ENCODE data around the gene HDGFL3. TPM values are rescaled to one million over a fixed set of nuclear protein-coding genes. Genes with fewer than 3 reads are reported as not detected.

The HDGFL3 gene
- total RNA-seq, 4 donors from 2014 or later: 1.00 to 7.1 (median 4.1) TPM

DNA sequence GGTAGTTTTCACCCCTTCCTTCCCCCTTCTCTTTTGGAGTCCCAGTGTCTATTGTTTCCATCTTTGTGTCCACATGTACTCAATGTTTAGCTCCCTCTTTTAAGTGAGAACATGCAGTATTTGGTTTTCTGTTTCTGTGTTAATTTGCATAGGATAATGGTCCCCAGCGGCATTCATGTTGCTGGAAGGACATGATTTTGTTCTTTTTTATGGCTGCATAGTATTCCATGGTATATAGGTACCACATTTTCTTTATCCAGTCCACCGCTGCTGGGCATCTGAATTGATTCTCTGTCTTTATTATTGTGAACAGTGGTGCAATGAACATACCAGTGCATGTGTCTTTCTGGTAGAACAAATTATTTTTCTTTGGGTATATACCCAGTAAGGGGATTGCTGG lies 7.7 kb upstream of the HDGFL3 start:
- no peaks in the 10 kb centered on the region for H3K27me3 ChIP-seq
- intact Hi-C loops (cut with DNase I; ENCODE audit: low total_unique reads): no loop called here
- no peak overlapping the region for H3K27ac ChIP-seq
- DNase-seq: no peak
- H3K4me3 ChIP-seq: no peak overlapping the region
- H3K4me1 ChIP-seq: no peaks in the 10 kb centered on the region
- H3K36me3 ChIP-seq: no peaks in the 10 kb centered on the region
- H3K9me3 ChIP-seq: no peaks in the 10 kb centered on the region
- in situ Hi-C loops (cut with MboI; ENCODE audit: low sequenced_read_pairs in 4 of 4): no loop called here
- TF ChIP-seq CTCF (IDR thresholded peaks at IDR 0.05 in 4 of 5, conservative IDR thresholded peaks at IDR 0.05 in 1 of 5) (no peak), POLR2A (IDR thresholded peaks at IDR 0.05) (no peak)
- no peak for ATAC-seq

DNA sequence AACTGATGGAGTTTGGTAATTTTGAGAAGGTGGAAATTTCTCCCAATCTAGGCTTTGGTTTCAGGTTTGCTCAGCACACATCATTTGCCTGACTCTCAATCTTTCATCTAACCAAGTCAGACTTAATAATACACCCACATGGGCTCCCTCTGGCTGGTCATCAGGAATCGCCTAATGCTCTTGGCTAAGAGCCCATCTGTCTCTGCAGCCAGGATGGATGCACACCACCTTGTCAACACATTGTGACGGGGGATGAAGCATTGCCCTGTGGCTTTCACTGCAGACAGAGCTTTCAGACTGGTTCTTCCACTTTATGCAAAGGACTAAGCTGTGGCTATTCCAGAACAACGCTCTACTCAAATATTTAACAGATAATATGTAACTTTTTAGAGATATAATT lies 3.0 kb upstream of the HDGFL3 start:
- no peak for DNase-seq
- intact Hi-C loops (cut with DNase I; ENCODE audit: low total_unique reads) (no loop called here), in situ Hi-C loops (cut with MboI; ENCODE audit: low sequenced_read_pairs in 4 of 4) (no loop called here)
- no peak for ATAC-seq
- no peaks in the 10 kb centered on the region for H3K36me3 ChIP-seq
- H3K9me3 ChIP-seq: no peaks in the 10 kb centered on the region
- H3K27ac ChIP-seq: no peak overlapping the region
- no peak for TF ChIP-seq POLR2A (IDR thresholded peaks at IDR 0.05)
- TF ChIP-seq CTCF (IDR thresholded peaks at IDR 0.05 in 4 of 5, conservative IDR thresholded peaks at IDR 0.05 in 1 of 5): no peak
- H3K27me3 ChIP-seq: peaks cover 10 to 23% (median 19%) of the 10 kb centered on the region in 3 donors
- no peak overlapping the region for H3K4me3 ChIP-seq
- peaks cover 0 to 5% of the 10 kb centered on the region in 2 donors for H3K4me1 ChIP-seq

- ATAC-seq: no peak
- intact Hi-C loops (cut with DNase I; ENCODE audit: low total_unique reads) (loop anchor here (5.0 kb wide), 1 partner anchor 197 kb away; the partner anchor contains the start of gene C15orf40), in situ Hi-C loops (cut with MboI; ENCODE audit: low sequenced_read_pairs in 4 of 4) (no loop called here)
- Histone ChIP-seq H3K4me3 (no peak overlapping the region), H3K27me3 (peaks cover 10 to 27% (median 23%) of the 10 kb centered on the region in 3 donors), H3K27ac (no peak overlapping the region), H3K9me3 (no peaks in the 10 kb centered on the region), H3K4me1 (peaks cover 7 to 9% of the 10 kb centered on the region in 2 donors), H3K36me3 (no peaks in the 10 kb centered on the region)
- no peak for TF ChIP-seq POLR2A (IDR thresholded peaks at IDR 0.05)
- TF ChIP-seq CTCF (IDR thresholded peaks at IDR 0.05 in 4 of 5, conservative IDR thresholded peaks at IDR 0.05 in 1 of 5): no peak
- DNase-seq: no peak
Measured at GRCh38 chr15:83209333-83209732, 1.7 kb upstream of the HDGFL3 start.

- ATAC-seq (no peak), DNase-seq (no peak)
- Histone ChIP-seq H3K36me3 (no peaks in the 10 kb centered on the region), H3K4me1 (peaks cover 7 to 9% of the 10 kb centered on the region in 2 donors), H3K27ac (peak overlapping the region in 3 of 4 donors; percentile 59 to 79 (median 74)), H3K4me3 (peak overlapping the region; percentile 65 to 77 (median 72)), H3K9me3 (no peaks in the 10 kb centered on the region), H3K27me3 (peaks cover 10 to 27% (median 23%) of the 10 kb centered on the region in 3 donors)
- in situ Hi-C loops (cut with MboI; ENCODE audit: low sequenced_read_pairs in 4 of 4): no loop called here
- intact Hi-C loops (cut with DNase I; ENCODE audit: low total_unique reads): loop anchor here (5.0 kb wide), 1 partner anchor 196 kb away; the partner anchor contains the start of gene C15orf40
- no peak for TF ChIP-seq CTCF (IDR thresholded peaks at IDR 0.05 in 4 of 5, conservative IDR thresholded peaks at IDR 0.05 in 1 of 5)
- TF ChIP-seq POLR2A (IDR thresholded peaks at IDR 0.05): no peak
Measured at GRCh38 chr15:83208367-83208661, 691 bp upstream of the HDGFL3 start.
